ENCODE measurements around the gene DGCR6.
A peak's percentile ranks its signal among the peaks of the same experiment; 100 is the strongest.
"Not testable (repeated sequence)": the region's sequence is repeated elsewhere in the genome, so short reads cannot be mapped to it uniquely, and the experiment has no call there.

DGCR6 gene

DNA sequence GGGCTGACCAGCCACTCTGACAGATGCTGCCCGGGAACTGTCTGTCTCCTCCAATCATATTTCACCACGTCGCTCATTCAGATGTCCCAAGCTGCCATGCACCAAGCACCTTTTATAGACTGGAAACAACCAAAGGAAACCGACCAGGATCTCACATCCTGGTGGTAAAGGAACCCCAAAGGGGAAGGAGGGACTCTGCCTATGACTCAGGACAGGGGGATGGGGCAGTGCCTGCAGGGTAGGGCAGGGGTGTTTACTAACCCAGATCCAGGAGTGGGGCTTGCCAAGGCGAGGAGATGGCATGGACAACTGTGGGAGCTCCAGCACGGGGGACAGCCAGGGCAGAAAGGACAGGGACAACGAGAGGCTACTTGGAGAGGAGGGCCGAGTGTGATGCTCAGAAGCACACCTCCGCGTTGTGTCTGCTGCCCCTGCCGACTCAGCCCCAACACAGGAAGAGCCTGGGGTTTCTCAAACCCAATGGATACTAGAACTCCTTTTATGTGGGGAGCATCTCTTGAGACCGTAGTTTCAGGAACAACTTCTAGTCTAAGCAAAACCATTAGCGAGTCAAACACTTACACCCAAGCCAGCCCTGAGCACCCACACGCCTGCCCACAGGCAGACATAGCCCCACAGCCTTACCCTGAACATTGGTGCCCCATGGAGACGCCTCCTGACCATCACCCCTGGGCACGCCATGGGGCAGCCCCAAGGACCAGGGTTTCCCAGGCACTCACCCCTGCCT, 26.0 kb downstream of the DGCR6 start:
- DNase-seq = no peak

DNA sequence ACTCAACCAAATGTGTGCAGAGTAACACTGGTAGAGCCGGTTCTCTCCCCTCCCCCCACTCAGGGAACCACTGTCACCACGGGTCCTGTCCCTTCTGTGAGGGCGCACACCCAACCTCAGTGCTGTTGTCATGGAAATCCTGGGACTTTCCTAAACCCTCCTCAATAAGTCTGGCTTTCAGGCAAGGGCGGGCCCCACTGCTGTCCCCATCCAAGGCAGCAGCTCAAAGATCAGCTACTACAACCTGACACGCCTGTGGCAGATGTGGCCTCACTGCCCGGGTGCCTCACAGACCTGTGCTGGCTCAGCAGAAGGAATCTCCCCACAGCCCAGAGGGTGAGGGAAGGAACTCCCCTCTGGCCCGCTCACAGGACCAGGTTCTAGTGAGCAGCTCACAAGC, 27.8 kb downstream of the DGCR6 start:
- no peak for DNase-seq

DNA sequence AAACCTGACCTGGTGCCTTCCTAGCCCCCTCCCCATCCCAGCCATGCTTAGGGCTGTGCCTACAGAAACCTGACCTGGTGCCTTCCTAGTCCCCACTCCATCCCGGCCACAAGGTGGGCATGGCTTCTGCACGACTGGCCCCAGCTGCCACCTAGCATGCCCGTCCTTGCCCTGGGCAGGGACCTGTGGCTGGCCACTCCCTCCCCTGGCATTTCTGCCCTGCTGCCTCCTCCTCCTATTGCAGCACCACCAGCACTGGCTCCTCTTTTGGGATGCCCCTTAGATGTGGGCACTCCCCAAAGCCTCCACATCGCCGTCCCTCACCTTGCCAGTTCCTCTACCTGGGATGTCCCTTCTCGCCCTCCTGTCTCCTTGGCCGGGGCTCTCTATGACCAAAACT, 28.6 kb downstream of the DGCR6 start:
- not testable (repeated sequence) for DNase-seq

DNA sequence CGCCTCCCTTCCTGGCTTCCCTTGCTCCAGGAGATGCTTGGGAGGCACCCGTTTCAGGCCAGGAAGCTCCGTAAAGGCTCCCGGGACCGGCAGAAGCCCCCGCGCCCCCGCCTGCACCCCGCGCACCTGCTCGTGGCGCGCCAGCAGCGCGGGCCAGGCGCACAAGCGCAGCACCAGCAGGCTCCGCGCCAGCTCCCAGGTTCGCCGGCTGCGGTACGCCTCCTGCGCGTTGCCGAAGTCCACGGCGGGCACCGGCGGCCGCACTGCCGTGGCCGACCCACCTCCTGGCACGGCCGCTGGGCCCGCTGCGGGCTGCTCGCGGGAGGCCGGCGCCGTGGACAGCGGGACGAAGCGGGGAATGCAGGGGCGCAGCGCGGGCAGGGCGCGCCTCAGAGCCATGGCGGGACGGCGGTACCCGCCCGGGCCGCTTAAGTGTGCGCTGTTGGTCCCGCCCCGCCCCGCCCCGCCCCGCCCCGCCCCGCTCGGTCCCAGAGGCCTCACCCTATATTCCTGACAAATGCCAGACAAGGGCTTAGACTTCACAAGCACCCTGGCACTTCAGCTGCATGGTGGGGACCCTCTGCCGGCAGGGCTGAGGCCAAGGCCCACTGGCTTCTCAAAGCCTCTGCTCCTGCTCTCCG, 29.9 kb downstream of the DGCR6 start, which contains the start of gene PRODH:
Gene PRODH, minus strand, starts transcription at position 405 of the 641 bp plus-strand sequence. Its CDS starts 6 bp downstream, at position 399.
- no peak for DNase-seq

DNA sequence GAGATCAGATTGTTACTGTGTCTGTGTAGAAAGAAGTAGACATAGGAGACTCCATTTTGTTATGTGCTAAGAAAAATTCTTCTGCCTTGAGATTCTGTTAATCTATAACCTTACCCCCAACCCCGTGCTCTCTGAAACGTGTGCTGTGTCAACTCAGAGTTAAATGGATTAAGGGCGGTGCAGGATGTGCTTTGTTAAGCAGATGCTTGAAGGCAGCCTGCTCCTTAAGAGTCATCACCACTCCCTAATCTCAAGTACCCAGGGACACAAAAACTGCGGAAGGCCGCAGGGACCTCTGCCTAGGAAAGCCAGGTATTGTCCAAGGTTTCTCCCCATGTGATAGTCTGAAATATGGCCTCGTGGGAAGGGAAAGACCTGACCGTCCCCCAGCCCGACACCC, 32.6 kb downstream of the DGCR6 start:
- not testable (repeated sequence) for DNase-seq

DNA sequence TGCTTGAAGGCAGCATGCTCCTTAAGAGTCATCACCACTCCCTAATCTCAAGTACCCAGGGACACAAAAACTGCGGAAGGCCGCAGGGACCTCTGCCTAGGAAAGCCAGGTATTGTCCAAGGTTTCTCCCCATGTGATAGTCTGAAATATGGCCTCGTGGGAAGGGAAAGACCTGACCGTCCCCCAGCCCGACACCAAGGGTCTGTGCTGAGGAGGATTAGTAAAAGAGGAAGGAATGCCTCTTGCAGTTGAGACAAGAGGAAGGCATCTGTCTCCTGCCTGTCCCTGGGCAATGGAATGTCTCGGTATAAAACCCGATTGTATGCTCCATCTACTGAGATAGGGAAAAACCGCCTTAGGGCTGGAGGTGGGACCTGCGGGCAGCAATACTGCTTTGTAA, 41.0 kb downstream of the DGCR6 start:
- not testable (repeated sequence) for DNase-seq

DNA sequence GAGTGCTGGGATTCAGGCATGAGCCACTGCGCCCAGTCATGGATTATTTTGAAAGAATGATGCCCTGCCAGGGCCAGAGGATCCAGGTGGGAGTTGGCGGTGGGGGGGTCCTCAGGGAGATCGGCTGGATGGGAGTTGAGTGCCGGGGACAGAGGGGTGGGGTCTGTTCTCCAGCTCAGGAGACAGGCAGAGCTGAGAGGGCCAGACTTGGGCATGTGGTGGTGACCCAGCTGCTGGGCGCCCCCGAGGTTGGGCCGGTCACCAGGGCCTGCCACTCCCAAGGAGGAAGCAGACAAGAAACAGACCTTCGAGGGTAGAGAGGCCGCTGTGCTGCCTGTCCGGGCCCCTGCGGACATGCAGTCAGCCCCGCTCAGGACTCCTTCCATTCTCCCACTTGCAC, 41.8 kb downstream of the DGCR6 start:
- DNase-seq = no peak

DNA sequence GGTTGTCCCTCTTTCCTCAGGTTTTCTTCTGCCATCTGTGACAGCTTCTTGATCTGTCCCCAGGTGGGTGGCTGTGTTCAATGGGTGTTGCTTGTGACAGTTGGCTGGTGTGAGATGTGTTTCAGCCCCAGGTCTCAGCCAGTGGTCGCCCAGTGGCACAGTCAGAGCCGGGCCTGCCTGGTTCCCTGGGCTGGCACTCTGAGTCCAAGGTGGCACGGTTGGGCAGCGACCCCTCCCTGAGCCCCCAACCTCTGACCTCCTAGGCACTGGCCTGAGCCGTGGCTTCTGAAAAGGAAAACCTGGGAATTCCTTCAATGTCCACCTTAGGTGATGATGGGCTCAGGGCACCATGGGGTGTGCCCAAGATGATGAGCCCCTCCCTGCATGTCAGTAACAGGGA, 44.0 kb downstream of the DGCR6 start:
- DNase-seq = no peak

DNA sequence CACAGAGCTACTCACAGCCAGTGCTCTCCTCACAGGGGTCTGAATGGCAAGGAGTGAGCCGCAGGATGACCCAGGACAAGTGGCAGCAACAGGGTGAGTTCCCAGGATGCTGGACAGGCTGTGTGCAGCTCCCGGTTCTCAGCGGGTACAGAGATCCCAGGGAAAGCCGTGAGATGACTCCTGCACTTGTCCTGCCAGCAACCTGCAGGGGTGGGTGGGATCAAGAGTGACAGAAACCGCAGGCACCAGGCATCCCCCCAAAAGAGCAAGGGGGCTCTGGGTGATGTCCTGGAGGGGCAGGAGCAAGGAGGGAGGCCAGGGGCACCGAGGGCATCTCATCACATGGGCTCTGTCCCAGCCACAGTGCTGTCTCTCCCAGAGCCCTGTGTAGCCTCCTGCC, 45.9 kb downstream of the DGCR6 start:
- DNase-seq = no peak

DNA sequence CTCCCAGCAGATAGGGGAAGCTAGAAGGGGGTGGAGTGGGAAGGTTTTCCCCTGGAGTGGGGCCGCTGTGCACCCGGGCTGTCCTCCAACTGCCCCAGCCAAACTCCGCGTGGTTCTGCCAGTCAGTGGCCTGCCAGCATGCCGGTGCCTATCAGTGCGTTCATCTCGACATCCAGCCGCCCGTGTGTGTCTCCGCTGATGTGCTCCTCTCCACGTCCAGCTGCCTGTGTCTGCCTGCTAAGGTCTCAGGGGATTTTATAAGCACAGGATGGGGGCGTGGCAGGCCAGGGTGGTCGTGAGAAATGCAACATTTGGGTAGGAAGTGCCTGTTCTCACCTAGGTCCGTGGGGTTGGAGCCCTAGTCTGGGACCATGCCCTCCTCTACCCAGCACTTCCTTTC, 47.0 kb downstream of the DGCR6 start:
- DNase-seq = not testable (repeated sequence)

DNA sequence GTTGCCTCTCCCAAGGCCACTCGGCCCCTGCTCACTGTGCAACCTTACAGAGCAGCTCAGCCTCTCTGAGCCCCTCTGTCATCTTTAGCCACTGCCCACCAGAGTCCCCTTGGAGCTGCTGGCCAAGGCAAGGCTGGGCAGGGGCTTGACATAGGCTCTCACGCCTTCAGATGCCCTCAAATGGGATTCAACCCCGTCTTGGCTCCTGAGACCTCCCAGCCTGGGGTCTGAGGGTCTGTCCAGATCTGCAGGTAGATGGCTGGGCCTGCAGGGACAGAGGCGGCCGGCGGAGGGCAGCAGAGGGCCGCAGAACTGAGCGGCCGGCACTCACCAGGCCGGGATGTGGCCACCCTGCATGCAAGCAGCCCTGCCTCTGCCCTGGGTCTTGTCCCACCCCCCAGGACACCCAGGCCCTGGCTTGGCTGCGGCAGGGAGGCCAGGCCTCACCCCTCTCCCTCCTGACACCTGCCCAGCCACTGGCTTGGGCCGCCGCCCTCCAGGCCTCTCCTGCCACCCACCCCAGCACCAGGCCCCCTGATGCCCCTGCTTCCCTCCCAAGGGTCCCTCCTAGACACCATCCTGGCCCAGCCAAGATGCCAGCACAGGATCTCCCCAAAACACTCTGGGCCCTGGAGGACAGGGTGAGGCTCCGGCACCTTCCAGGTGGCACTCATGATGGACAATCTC, 48.3 kb downstream of the DGCR6 start:
- DNase-seq = peak; percentile 2 to 9

DNA sequence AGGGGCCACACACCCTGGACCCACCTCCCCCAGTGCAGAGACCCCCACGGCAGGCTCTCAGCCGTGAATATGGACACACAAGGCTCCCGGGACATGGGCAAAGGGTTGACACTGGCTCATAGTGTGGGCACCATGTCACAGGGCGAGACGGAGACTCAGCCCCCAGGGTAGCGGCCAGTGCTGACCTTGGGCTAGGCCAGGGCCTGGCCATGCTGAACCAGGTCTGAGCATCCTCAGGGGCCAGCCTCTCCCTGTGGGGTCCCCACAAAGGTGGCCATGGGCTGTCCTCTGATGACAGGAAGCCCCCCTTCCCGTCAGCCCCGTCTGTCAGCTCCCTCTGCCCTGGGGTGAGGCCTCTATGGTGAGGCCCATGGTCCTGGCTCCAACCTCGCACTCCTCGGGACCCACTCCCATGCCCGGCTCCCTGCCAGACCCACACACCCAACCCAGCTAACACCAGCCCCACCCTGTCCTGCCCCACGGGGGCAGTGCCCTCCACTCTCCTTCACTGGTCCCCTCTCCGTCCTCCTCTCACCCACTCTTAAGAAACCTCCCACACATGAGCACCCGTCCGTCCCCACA, 49.0 kb downstream of the DGCR6 start:
- no peak for DNase-seq

DNA sequence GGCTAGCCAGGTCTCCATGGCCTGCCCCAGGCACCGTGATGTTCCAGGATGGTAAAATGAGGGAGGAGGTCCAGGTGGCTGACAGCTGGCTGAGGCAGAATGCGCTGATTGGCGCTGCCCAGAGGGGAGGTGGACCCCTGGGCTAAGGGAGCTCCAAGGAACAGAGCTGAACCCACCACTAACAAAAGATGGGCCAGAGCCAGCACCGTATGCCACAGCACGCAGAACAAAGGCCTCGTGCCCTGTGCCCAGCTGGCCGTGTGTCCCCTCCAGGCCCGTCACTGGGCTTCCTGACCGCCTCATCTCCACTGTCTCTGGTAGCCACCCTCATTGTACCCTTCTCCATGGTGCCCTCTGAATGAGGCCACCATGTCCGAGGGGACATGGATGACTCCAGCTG, 49.6 kb downstream of the DGCR6 start:
- no peak for DNase-seq

DNA sequence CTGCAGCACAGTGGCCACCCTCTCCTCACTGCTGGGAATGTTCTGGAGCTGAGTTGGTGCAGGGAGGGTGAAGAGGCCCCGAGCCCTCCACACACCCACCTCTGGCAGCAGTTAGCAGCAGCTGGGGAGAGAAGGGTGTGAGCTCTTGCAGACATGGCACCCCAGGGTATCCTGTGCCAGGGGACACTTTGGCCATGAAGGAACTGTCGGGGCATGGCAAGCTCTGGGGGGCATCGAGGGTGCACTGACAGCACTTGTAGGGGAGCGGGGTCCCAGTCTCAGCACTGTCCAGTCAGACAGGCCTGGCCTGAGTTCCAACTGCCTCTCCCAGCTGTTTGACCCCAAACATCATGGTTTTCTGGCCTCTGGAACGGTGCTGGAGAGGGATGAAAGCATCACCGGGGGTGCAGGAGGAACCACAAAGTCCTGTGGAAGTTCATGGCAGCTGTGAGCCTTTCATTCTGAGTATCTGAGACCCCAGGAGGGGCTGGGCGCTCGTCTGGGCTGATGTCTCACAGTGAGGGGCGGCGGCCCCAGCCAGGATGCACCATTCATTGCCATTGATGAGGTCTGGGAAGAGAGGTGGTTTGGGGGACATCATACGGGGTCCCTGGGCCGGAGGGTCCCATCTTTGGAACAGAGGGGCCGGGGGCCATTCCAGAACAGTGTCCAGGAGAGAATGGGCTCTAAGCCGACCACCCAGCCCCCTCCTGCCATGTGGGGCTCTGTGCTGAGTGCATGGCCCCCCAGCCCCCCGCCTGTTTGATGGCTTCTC, 50.2 kb downstream of the DGCR6 start:
- DNase-seq = not testable (repeated sequence)

DNA sequence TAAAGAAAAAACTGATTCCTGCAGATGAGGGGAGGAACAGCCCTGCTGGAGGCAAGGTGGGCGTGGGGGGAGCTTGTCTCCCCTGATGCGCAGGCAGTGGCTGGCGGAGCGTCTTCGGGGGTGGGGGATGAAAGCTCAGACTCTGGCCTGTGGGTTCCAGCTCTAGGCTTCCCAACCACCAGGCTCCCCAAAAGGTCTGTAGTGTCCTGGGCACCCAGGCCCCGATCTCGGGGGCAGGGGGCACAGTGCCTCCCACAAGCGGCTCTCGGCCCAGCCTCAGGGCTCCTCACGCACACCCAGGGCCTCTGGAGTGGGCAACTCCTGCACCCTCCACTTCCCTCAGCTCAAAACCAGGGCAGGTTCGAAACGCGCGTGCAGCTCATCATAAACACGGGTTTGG, 50.8 kb downstream of the DGCR6 start:
- DNase-seq = not testable (repeated sequence)

DNA sequence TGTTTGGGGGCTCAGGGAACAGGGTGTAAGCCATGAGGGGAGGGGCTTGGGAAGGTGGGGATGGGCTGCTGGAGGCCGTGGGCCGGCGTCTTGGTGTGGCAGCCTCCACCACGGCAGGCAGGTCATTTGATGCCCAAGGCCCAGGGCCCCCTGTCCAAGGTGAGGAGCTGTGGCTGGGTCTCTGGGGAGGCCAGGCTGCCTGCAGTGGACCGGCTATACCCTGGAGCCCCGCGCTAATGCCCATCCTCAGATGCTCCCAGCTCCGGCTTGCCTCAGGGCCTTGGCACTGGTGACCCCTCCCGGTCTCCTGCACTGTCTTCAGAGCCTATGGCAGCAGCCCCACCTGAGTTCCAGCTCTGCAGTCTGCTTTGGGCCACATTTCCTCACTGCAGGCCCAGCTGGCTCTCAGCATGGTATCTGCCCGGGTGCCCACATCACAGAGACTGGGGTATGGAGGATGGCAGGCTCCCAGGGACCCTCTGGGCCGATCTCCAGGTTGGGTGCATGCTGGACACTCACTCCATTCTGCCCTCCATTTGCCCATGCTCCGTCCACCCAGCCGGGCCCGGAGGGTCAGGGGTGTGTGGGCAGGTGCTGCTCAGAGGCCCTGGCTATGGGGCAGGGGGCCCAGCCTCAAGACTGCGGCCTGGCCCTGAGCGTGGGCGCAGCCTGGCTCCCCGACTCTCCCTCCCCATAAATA, 51.7 kb downstream of the DGCR6 start:
- not testable (repeated sequence) for DNase-seq

DNA sequence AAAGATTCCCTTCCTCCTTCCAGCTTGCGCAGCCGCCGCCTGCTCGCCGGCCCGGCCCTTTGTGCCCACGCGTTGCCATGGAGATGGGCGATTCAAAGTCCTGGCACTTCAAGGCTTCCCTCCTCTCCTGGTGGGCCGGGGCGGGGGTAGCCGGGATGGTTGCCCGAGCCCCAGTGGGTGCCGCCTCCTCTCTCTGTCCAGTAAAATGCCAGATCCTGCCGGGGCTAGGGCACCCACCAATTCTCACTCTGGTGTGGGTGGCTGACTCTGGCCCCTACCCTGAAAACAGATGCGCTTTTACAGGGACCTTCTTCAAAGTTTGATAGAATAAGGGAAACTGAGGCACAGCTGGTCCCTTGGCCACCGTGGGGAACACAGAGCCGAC, 52.2 kb downstream of the DGCR6 start:
- not testable (repeated sequence) for DNase-seq

DNA sequence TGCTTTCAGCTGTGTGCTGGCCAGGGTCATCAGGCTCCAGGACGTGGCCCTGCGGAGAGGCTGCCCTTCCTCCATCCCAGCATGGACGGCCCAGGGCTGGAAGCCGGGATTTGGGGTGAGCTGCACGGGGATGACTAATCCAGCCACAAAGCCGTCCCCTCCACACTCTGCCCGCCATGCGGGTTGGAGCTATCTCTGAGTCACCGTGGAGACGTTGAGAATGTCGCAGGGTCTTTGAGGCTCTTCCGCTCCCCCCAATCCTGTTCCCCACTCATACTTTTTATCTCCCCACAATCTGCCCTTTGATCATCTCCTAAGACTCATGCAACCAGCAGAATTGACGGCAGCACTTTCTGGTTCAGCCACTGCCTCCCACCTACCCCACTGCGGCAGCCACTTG, 52.6 kb downstream of the DGCR6 start:
- DNase-seq = not testable (repeated sequence)

DNA sequence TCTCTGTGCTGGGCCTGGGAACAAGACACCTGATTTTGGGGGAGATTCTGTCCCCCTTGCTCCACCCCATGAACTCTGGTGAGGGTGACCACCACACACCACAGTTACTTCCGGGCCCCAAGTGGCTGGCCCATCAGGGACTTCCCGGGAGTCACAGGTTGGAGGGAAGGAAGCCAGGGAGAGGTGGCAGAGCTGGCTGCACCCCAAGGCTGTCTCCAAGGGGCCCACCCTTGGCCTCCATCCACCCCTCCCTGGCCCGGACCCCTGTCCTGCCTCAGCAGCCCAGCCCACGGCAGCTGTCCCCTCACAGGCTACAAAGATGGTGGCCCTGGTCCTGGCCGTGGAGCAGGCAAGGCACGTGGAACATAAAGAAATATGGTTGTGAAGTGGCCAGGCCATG, 53.1 kb downstream of the DGCR6 start:
- DNase-seq = not testable (repeated sequence)

DNA sequence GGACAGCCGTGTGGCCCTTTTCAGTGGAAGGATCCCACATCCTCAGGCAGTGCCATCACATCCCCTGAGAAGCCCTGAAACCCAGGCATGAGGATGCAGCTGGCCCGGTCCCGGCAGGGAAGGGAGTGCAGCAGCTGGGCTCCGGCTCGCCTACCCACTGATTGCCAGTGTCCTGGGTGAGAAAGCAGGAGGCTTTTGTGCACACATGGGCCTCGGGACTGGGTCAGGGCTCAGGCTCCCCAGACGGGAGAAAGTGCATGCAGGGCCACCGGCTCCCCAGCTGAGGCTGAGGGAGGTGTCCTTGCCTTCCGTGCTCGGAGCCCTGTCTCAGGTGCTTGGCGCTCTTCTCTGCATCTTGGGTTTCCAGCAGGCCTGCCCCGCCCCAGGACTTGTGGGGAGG, 53.6 kb downstream of the DGCR6 start:
- not testable (repeated sequence) for DNase-seq

DNA sequence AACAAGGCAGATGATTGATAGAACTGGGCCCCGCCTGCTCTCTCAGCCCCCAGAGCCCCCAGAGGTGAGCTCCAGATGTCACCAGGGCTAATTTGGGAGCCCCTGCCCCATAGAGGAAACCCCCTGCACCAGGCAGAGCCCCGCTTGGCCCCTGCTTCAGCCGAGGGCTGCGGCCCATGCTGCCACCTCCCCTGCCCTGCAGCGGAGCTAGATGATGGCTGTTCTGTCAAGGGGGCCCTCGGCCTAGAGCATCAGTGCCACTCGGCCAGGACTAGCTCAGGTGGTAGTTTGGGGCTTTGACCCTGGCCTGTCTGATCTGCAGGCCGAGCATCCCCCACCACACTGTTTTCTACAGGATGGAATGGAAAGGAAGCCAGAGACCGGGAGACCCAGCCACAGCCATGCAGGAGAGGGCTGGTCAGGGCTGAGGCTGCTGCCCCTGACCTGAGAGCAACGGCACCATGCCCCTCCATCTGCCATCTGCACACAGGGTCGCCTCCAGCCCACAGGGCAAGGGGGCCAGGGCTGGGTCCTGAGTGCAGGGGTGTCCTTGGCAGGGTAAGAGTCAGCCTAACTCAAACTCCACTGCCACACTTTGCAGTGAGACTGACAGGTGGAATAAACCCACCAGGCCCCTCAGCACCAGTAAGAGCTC, 54.2 kb downstream of the DGCR6 start:
- DNase-seq = not testable (repeated sequence)

DNA sequence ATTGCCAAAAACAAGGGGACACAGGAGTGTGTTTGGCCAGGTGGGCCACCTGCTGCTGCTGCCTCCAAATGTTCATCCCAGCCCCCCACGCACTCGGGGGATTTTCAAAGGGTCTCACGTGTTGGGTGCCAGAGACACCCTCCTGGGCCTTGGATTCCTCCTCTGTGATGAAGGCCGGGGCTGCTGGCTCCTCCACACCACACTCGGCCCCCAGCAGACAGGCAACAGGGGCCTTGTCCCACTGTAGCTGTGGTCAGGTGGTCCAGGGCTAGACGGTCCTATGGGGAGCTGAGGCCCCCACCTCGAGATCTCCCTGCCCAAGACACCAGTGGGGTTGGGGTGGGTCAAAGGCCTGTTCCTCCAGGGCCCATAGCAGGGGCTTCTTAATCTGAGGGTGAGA, 55.1 kb downstream of the DGCR6 start:
- not testable (repeated sequence) for DNase-seq
